ENCODE results near the gene SLC27A5.
A peak's percentile ranks its signal among the peaks of the same experiment; 100 is the strongest.

Gene SLC27A5

DNA sequence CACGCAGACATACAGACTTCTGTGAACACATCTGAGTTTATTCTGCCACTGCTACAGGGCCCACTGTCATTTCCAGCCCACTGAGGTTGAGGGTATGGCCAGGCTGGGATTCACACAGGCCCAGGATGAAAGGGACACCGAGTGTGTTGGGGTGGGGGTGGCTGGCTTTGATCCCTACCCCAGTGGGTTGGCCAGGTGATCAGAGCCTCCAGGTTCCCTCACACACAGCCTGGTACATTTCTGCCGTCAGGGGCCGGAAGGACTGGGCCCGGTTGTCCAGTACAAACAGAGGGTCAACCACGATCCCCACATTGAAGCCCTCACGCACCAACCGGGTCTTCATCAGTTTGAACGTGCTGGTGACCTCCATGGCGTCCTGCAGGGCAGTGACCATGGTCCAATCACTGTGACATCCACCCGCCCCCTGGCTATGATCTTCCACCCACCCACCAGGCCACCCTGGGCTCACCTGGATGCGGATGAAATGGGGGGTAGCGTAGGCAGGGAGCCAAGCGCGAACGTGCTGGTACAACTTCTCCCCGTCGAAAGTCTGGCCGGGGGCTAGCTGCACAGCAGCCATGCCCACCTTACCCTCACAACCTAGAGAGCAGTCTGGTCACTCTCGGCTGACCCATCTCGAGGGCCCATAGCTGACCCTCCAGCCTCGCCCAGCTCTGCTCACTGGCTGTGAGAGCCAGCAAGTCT is 13.3 kb downstream of the SLC27A5 start:
- H3K36me3 ChIP-seq (ENCODE audit: control insufficient read depth in 2 of 2, insufficient read depth in 1 of 2, low read length in 2 of 2) = no peaks in the 10 kb centered on the region
- H3K4me3 ChIP-seq (ENCODE audit: low read depth, low read length) = no peak overlapping the region
- no peaks in the 10 kb centered on the region for H3K9me3 ChIP-seq (ENCODE audit: control insufficient read depth, insufficient read depth, low read depth, low read length)
- peaks cover 9% of the 10 kb centered on the region for H3K4me1 ChIP-seq (ENCODE audit: control insufficient read depth, insufficient read depth, low read length)
- TF ChIP-seq ZNF202 (tag by site-specific recombination; IDR thresholded peaks at IDR 0.05; ENCODE audit: borderline replicate concordance) = no peak
- TF ChIP-seq ZNF571 (tag by site-specific recombination; IDR thresholded peaks at IDR 0.05) = no peak
- TF ChIP-seq HOXA7 (CRISPR knock-in tag; IDR thresholded peaks at IDR 0.05; ENCODE audit: borderline replicate concordance) = no peak
- TF ChIP-seq, protein P1, sequence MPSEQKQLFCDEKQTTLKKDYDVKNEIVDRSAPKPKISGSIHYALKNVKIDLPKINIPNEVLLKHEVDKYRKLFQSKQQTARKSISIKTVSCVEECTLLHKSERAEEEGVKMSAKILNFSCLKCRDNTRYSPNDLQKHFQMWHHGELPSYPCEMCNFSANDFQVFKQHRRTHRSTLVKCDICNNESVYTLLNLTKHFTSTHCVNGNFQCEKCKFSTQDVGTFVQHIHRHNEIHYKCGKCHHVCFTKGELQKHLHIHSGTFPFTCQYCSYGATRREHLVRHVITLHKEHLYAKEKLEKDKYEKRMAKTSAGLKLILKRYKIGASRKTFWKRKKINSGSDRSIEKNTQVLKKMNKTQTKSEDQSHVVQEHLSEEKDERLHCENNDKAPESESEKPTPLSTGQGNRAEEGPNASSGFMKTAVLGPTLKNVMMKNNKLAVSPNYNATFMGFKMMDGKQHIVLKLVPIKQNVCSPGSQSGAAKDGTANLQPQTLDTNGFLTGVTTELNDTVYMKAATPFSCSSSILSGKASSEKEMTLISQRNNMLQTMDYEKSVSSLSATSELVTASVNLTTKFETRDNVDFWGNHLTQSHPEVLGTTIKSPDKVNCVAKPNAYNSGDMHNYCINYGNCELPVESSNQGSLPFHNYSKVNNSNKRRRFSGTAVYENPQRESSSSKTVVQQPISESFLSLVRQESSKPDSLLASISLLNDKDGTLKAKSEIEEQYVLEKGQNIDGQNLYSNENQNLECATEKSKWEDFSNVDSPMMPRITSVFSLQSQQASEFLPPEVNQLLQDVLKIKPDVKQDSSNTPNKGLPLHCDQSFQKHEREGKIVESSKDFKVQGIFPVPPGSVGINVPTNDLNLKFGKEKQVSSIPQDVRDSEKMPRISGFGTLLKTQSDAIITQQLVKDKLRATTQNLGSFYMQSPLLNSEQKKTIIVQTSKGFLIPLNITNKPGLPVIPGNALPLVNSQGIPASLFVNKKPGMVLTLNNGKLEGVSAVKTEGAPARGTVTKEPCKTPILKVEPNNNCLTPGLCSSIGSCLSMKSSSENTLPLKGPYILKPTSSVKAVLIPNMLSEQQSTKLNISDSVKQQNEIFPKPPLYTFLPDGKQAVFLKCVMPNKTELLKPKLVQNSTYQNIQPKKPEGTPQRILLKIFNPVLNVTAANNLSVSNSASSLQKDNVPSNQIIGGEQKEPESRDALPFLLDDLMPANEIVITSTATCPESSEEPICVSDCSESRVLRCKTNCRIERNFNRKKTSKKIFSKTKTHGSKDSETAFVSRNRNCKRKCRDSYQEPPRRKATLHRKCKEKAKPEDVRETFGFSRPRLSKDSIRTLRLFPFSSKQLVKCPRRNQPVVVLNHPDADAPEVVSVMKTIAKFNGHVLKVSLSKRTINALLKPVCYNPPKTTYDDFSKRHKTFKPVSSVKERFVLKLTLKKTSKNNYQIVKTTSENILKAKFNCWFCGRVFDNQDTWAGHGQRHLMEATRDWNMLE (tag by site-specific recombination; conservative IDR thresholded peaks at IDR 0.05; ENCODE audit: low read depth) = no peak
- ChIA-PET CTCF (interaction anchor here (0.7 to 4.0 kb wide), 2 partner anchors 21 to 91 kb away, joined by 3 to 26 read pairs; partner anchors contain the start of gene ZBTB45), POLR2A (interaction anchor here (1.5 to 2.1 kb wide), 2 partner anchors 46 to 172 kb away, joined by 4 to 7 read pairs; partner anchors contain the start of genes TRIM28 and ZSCAN22)
- H3K27ac ChIP-seq (ENCODE audit: extremely low read depth, low read depth, low read length) = peak overlapping the region; percentile 47; the same call in 1 of the 2 replicates

DNA sequence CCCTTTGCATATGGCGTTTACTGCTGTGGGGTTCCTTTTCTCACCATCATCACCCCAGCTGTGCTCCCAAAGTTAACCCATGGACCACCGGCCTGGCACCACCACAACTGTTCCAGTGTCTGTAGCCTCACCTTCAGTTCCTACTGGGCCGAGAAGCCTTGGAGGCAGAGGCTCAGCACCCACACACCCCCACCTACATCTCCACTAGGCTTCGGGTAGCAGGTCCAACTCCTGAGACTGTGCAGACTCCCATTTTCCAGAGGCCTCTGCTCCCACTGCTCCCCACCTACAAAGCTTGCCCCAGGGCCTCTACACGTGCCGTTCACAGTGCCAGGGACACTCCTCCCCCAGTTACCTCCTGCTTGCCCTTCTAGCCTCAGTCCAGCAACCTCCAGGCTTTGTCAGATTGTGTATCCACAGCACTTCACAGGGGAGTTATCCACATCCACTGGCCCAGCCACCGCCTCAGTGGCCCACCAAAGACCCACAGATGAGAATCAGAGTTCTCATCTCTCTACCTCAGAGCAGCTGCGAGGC is 14.1 kb downstream of the SLC27A5 start:
- Histone ChIP-seq H3K27ac (ENCODE audit: extremely low read depth, low read depth, low read length) (no peak overlapping the region), H3K4me1 (ENCODE audit: control insufficient read depth, insufficient read depth, low read length) (peaks cover 9% of the 10 kb centered on the region)
- POLR2A ChIA-PET = interaction anchor here (1.2 to 1.5 kb wide), 2 partner anchors 89 to 171 kb away, joined by 3 to 4 read pairs; partner anchors contain the start of genes ZNF584 and ZSCAN22

DNA sequence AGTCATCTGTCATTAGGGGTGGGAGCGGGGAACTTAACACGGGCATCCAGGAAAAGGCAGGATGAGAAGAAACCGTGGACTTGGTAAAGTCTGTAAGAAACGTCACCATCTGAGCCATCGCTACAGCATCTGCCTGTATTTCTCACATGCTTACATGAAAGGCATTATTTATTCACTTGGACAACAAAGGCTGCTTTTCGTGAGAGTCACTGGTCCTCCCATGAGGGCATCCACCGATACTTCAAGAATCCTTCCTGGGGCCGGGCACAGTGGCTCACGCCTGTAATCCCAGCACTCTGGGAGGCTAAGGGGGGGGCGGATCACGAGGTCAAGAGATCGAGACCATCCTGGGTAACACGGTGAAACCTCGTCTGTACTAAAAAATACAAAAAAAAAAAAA is 19.5 kb downstream of the SLC27A5 start:
- no peaks in the 10 kb centered on the region; the same call in 1 of the 2 replicates for H3K9me3 ChIP-seq (ENCODE audit: control insufficient read depth, insufficient read depth, low read depth, low read length)
- ChIA-PET POLR2A (no interaction called here), CTCF (no interaction called here)
- no peaks in the 10 kb centered on the region; a peak in 1 of 3 replicates for H3K36me3 ChIP-seq (ENCODE audit: control insufficient read depth in 2 of 2, insufficient read depth in 1 of 2, low read length in 2 of 2)
- no peaks in the 10 kb centered on the region for H3K4me1 ChIP-seq (ENCODE audit: control insufficient read depth, insufficient read depth, low read length)
- no peak overlapping the region for H3K27ac ChIP-seq (ENCODE audit: extremely low read depth, low read depth, low read length)
- no peak overlapping the region for H3K4me3 ChIP-seq (ENCODE audit: low read depth, low read length)
- TF ChIP-seq ZNF610 (tag by site-specific recombination; IDR thresholded peaks at IDR 0.05; ENCODE audit: borderline replicate concordance) (no peak), ZBTB21 (tag by site-specific recombination; IDR thresholded peaks at IDR 0.05) (no peak), ZBTB1 (tag by site-specific recombination; IDR thresholded peaks at IDR 0.05) (no peak), EGR2 (tag by site-specific recombination; IDR thresholded peaks at IDR 0.05; ENCODE audit: low read depth) (no peak), ZNF777 (tag by site-specific recombination; IDR thresholded peaks at IDR 0.05; ENCODE audit: borderline replicate concordance) (no peak), ZNF248 (tag by site-specific recombination; IDR thresholded peaks at IDR 0.05) (no peak), ZFP37 (tag by site-specific recombination; IDR thresholded peaks at IDR 0.05) (no peak), ZNF138 (tag by site-specific recombination; IDR thresholded peaks at IDR 0.05; ENCODE audit: borderline replicate concordance) (no peak), ZNF785 (tag by site-specific recombination; IDR thresholded peaks at IDR 0.05) (no peak), RBAK (tag by site-specific recombination; IDR thresholded peaks at IDR 0.05) (no peak), ZNF747 (tag by site-specific recombination; IDR thresholded peaks at IDR 0.05) (no peak), KLF9 (tag by site-specific recombination; IDR thresholded peaks at IDR 0.05; ENCODE audit: low read depth) (no peak), ZNF830 (tag by site-specific recombination; IDR thresholded peaks at IDR 0.05; ENCODE audit: low read depth) (no peak), HOXD13 (CRISPR knock-in tag; IDR thresholded peaks at IDR 0.05; ENCODE audit: borderline replicate concordance) (no peak), ZFP41 (tag by site-specific recombination; IDR thresholded peaks at IDR 0.05; ENCODE audit: borderline replicate concordance) (no peak)

More for the DNA sequence above, 14.1 kb downstream of the SLC27A5 start:
- no peaks in the 10 kb centered on the region; a peak in 1 of 3 replicates for H3K36me3 ChIP-seq (ENCODE audit: control insufficient read depth in 2 of 2, insufficient read depth in 1 of 2, low read length in 2 of 2)
- H3K9me3 ChIP-seq (ENCODE audit: control insufficient read depth, insufficient read depth, low read depth, low read length) = no peaks in the 10 kb centered on the region
- CTCF ChIA-PET = interaction anchor here (0.7 to 2.3 kb wide), 2 partner anchors 21 to 90 kb away, joined by 3 to 8 read pairs; partner anchors contain the start of gene ZBTB45
- no peak for TF ChIP-seq SP7 (tag by site-specific recombination; IDR thresholded peaks at IDR 0.05)
- no peak for TF ChIP-seq ZFP37 (tag by site-specific recombination; IDR thresholded peaks at IDR 0.05)
- TF ChIP-seq ZBTB7A (tag by site-specific recombination; IDR thresholded peaks at IDR 0.05; ENCODE audit: low read depth) = no peak
- TF ChIP-seq ZXDB (tag by site-specific recombination; IDR thresholded peaks at IDR 0.05) = no peak
- TF ChIP-seq HOXA7 (CRISPR knock-in tag; IDR thresholded peaks at IDR 0.05; ENCODE audit: borderline replicate concordance) = no peak
- TF ChIP-seq ZNF341 (tag by site-specific recombination; IDR thresholded peaks at IDR 0.05; ENCODE audit: low read depth) = 0 out of 2 replicates have a peak, but pooled peaks have one; percentile 22
- TF ChIP-seq OVOL3 (tag by site-specific recombination; IDR thresholded peaks at IDR 0.05) = no peak
- no peak for TF ChIP-seq ZNF792 (tag by site-specific recombination; IDR thresholded peaks at IDR 0.05)
- TF ChIP-seq ZNF571 (tag by site-specific recombination; IDR thresholded peaks at IDR 0.05) = no peak
- TF ChIP-seq EGR2 (tag by site-specific recombination; IDR thresholded peaks at IDR 0.05; ENCODE audit: low read depth) = peak; percentile 77
- TF ChIP-seq ZNF76 (tag by site-specific recombination; IDR thresholded peaks at IDR 0.05; ENCODE audit: borderline replicate concordance, low read depth) = no peak
- TF ChIP-seq, protein P2, sequence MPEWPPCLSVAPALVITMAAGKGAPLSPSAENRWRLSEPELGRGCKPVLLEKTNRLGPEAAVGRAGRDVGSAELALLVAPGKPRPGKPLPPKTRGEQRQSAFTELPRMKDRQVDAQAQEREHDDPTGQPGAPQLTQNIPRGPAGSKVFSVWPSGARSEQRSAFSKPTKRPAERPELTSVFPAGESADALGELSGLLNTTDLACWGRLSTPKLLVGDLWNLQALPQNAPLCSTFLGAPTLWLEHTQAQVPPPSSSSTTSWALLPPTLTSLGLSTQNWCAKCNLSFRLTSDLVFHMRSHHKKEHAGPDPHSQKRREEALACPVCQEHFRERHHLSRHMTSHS (tag by site-specific recombination; IDR thresholded peaks at IDR 0.05) = no peak
- no peak for TF ChIP-seq ZBTB8A (tag by site-specific recombination; IDR thresholded peaks at IDR 0.05)
- TF ChIP-seq ZFHX2 (tag by site-specific recombination; conservative IDR thresholded peaks at IDR 0.05) = peak; percentile 74
- TF ChIP-seq TRIM28 (IDR thresholded peaks at IDR 0.05; ENCODE audit: borderline replicate concordance, low read length) = no peak
- peak; percentile 55 for TF ChIP-seq ZNF623 (tag by site-specific recombination; IDR thresholded peaks at IDR 0.05)
- no peak overlapping the region for H3K4me3 ChIP-seq (ENCODE audit: low read depth, low read length)
